NCI-H2196 (cell line): ENCODE measurements around the gene PLOD1.
"Not testable (repeated sequence)": the region's sequence is repeated elsewhere in the genome, so short reads cannot be mapped to it uniquely, and the experiment has no call there.

ENCODE experiments used
- DNase-seq: peaks from one replicate; lab custom pipeline; 2025; ENCODE audit not compliant: unreplicated experiment; lab: John Stamatoyannopoulos, UW

PLOD1 gene

DNA sequence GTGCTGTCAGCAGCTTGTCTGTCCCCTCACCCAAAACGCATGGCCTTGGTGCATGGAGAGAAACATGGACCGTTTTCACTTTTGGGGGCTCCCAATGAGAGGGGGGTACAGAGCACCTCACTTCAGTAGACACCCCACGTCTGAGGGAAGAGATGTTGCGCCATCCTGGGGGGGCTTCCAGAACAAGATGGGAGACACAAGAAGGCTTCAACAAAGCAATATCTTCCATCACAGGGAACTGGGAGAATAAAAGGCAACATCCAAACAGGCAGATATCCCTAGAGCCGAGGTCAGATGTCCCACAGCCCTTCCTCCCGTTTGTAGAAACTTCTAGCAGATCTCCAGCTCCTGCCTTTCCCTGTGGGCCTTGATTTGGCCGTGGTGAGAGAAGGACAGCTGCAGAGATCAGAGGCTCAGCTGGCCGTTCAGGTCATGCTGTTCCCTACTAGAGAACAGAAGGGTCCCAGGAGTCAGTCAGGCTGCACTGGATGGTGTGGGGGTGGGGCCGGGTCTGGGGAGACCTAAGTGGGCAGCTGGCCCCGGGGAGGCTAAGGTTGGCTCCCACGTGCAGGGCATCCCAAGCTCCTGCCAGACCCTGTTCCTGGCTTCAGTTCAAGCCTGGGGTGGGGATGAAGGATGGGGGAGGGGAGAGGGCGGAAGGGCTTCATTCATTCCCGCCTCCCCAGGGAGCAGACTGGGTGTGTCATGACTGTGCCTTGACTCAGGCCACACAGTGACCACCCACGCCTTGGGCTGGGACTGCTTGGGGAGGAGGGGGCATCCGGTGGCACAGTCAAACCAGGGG is 4.4 kb downstream of the PLOD1 start:
- no peak for DNase-seq

DNA sequence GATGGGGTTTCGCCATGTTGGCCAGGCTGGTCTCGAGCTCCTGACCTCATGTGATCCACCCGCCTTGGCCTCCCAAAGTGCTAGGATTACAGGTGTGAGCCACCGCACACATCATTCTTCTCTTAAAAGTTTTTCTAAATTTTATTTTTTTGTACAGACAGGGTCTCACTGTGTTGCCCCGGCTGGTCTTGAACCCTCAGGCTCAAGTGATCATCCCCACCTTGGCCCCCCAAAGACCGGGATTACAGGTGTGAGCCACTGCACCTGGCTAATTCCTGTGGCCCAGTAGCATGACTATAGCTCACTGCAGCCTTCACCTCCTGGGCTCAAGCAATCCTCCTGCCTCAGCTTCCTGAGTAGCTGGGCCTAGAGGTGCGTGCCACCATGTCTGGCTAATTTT is 5.3 kb downstream of the PLOD1 start:
- DNase-seq: not testable (repeated sequence)

DNA sequence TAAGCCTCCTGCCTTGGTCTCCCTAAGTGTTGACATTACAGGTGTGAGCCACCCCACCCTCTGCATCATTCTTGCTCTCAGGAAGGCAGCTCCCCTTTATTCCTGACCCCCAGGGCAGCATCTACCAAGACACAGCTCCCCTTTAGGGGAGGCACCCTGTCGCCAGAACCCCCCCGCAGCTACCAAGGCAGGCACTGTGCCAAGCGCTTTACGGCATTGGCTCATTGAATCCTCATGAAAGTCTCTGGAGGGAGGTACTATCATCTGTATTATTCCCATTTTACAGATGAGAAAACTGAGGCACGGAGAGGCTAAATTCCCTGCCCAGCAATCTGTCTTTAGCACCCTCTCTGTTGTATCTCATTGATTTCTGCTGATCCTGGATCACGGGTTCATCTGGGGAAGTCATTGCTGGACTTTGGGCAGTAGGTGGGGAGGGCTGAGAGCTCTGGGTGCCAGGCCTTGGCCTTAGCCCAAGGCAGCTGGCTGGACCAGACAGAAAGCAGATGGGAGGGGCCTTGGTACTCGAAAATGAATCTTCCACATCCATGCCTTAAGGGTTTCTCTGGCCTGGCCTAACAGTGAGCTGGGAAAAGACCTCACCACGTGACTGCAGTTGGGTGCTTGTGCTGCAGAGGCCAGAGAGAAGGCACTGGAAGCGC is 5.9 kb downstream of the PLOD1 start:
- peak; percentile 84 for DNase-seq

DNA sequence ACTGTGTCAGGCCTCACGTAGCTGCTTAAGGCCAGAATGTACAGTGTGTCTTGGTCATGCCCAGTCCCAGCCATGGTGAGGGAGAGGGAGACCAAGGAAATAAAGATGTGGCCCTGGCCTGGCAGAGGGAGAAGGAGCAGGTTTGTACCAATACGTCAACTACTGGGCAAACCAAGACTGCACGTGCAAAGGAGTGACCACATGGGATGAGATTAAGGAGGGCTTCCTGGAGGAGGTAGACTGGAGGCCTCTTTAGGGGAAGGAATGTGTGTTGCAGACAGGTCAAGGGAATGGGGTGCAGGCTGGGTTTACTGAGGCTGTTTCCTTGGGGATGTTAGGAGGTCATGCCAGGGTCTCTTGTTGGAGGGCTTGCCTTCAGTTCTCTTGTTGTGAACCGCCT is 7.8 kb downstream of the PLOD1 start:
- DNase-seq: no peak

DNA sequence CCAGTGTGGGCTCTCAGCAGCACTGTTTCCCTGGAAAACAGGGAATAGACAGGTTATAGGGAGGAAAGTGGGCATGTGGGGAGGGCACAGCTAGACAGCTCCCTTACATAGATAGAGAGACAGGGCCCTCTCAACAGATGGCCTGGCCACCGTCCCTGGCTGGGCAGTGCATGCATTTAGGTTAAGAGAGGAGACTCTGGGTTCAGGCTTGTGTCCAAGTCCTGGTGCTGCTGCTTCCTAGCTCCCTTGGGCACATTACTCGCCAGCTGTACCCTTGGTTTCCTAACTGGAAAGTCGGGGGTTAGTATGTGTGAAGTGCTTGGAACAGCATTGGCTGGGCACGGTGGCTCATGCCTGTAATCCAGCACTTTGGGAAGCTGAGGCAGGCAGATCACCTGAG is 9.1 kb downstream of the PLOD1 start:
- DNase-seq: peak; percentile 32

DNA sequence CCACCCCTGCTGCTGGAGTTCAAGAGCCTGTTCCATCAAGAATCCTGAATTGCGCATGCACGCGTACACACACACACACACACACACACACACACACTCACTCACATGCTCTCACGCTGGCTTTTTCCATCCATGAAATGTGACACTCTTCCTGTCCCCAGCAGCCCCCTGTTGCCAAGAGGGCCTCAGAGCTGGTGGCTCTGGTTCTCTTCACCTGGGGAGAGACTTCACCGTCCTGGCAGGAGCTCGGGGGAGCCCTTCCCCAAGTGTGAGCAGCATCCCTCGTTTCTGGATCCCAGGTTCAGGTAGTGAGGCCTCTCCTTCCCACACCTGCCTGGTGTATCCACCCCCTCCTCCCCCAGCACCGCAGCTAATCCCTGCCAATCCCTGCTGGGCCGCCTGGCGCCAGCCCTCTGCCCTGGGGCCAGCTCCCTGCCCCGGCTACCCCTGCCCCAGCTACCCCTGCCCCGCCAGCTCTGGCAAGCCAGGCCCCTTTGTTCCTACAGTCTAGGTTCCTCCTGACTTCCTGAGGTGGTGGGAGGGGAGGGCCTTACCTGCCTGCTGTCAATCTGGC is 9.9 kb downstream of the PLOD1 start:
- DNase-seq: peak; percentile 84

DNA sequence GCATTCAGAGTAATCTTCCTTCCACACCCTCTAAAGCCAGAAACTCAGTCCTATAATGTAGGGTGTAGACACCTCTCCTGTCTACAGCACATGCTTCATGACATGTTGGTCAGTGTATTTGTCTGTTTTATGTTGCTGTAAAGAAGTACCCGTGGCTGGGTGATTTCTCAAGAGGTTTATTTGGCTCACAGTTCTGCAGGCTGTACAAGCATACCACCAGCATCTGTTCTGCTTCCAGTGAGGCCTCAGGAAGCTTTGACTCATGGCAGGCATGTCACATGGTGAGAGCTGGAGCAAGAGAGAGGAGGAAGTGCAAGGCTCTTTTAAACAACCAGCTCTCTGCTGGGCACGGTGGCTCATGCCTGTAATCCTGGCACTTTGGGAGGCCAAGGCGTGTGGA is 12.1 kb downstream of the PLOD1 start:
- no peak for DNase-seq

DNA sequence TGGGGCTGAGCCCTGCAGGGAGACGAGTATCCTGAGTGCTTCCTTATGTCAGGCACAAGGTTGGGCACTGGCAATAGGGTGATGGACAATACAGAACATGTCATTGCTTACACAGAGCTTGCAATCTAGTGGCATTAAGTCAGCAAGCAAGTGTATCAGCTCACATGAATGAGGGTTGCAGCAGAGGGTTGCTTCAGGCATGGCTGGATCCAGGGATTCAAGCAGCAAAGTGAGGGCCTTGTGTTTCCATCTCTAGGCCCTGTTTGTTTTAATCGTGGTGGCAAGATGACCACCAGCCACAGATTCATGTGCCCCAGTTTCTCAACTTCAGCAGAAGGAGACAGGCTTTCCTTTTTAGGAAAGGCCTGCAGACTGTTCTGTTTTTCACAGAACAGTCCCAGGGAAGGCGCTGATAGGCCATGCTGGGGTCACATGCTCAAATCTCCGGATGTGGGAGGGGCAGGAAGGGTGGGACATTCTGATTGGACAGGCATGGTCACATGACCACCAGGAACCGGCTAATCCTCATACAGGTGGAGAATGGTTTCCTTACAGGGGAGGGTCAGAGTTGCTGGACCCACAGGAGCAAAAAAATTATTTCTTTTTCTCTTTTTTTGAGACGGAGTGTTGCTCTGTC is 14.4 kb downstream of the PLOD1 start:
- DNase-seq: no peak

DNA sequence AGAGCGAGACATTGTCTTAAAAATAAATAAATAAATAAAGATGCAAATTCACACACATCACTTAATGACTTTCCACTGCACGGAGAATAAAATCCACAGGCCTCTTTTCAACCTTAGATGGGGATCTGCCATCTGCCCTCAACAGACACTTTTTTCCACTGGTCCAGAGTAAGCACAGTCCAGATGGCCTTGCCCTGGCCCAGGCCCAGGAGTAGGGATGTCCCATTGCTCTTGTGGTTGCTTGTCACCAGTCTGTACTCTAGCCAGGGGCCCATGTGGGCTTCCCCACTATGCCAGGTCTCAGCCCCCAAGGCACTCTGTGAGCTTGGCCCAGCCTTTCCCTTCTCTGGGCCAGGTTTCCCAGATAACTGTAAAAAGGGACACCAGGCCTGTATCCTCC is 17.4 kb downstream of the PLOD1 start:
- no peak for DNase-seq

DNA sequence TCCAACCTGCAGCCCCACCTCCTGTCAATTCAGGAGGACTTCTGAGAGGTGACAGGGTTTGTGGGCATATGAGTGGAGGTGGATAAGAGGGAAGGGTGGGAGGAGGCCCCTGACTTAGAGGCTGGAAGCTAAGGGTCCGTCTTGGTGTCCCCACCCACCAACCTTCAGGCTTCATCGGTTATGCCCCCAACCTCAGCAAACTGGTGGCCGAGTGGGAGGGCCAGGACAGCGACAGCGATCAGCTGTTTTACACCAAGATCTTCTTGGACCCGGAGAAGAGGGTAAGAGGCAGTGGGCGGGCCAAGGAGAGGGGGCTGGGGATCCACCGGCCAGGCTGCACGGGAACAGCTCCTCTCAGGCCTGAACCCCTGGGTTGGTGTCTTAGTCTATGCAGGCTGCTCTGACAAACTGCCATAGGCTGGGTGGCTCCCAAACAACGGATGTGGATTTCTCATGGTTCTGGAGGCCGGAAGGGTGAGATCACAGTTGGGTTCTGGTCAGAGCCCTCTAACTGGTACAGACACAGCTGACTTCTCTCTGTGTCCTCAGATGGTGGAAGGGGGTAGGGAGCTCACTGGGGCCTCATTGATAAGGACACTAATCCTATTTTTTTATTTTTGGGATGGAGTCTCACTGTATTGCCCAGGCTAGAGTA is 18.1 kb downstream of the PLOD1 start:
- DNase-seq: no peak

DNA sequence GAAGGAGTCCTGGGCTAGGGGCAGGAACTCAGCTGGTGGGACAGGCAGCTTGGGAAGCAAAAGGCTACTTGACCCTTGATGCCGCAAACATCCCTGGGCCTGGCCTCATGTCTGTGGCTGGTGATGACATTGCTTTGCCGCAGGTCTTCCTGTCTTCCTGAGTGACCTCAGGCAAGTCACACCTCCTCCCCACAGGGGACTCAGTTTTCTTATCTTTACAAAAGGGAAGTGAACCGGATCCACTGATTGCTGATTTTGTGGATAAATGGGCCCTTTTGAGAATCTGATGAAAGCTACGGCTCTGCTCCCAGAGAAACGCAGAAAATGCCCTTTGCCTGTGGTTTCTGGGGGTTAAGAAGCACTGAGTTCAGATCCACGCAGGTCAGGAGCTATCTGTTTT is 20.7 kb downstream of the PLOD1 start:
- DNase-seq: no peak

DNA sequence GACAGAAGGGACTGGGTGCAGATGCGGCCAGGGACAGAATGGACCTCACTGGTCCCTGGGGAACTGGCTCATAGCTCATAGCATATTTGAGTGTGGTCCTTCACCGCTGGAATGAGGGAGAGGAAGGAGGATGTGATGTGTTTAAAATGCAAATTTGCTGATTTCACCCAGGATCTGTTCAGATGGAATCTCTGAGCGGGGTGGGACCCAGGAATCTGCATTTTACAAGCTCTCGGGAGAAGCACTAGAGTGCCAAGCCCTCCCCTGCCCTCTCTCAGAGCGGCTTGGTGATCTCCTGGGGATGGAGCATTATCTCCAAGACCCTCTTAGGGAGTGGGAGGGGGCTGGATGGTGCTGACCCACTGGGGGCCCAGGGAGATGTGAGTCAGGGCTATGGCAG is 22.9 kb downstream of the PLOD1 start:
- no peak for DNase-seq

DNA sequence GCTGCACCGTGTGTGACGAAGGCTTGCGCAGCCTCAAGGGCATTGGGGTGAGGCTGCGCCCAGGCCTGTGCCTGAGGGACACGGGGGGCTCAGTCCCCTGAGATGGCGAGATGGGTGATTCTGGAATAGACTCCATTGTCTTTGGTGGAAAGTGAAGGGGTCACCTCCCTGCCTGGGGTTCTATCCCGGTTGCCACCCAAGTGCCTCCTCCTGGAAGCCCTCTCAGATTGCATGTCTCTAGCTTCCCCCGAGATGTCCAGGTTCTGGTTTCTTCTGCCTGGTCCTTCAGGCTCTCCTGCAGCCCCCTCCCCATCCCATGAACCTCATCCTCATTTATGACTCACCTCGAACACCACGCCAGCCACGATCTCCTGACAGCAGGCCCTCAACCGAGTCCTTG is 23.4 kb downstream of the PLOD1 start:
- no peak for DNase-seq

DNA sequence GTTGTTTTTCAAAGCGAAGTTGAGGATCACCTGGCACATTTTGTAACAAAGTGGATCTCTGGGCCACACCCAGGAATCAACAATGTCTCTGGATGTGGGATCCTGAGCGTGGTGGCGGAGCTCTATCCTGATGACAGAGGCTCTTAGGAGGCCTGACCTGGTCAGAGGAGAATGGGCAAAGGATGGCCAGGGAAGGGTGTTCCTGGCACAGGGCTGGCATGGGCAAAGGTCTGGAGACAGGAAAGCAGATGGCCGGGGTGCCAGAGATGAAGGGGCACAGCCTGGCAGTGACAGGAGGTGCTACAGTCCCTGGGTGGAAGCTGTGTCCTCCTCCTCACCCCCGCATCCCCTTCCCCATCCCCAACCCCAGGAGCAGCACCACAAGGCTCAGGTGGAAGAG is 25.8 kb downstream of the PLOD1 start:
- DNase-seq: no peak

DNA sequence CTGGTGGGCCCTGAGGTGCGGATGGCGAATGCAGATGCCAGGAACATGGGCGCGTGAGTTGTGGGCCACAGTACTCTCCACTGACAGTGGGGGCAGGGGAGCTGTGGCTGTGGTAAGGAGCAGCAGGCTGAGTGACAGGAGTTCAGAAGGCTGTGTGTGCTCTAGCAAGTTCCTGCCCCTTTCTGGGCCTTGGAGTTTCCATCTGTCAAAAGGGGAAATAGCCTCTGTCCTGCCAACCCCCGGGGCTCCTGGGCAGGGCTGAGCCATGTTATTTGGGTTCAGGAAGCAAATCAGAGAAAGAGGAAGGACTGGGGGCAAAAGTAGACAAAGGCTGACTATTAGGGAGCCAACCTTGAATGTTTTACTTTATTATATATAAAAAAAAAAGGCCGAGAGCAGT is 26.2 kb downstream of the PLOD1 start:
- DNase-seq: no peak

DNA sequence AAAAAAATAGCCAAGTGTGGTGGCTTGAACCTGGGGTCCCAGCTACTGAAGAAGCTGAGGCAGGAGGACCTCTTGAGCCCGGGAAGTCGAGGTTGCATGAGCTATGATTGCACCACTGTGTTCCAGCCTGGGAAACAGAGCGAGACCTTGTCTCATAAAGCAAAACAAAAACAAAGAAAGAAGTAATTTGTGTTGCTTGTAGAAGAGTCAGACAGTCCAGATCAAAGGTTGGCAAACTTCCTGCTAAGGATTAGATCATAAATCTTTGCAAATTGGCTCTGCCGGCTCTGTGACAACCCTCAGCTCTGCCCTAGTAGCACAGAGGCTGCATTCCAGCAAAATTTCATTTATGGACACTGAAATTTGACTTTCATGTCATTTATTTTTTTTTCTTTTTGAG is 26.7 kb downstream of the PLOD1 start:
- DNase-seq: peak; percentile 19

DNA sequence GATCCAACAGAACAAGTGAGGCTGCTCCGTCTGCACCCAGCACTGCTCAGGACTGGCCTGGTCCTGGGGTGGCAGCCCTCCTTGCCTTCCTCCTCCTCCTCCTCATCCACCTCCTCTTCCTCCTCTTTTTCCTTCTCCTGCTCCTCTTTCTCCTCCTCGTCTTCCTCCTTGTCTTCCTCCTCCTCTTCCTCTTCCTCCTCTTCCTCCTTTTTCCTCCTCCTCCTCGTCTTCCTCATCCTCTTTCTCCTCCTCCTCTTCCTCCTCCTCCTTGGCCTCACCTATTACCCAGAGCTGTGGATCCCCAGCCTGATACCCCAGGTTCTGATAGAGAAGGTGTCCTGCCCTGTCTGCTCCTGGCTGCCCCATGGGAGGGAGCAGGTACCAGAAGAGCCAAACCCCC is 29.1 kb downstream of the PLOD1 start:
- no peak for DNase-seq

DNA sequence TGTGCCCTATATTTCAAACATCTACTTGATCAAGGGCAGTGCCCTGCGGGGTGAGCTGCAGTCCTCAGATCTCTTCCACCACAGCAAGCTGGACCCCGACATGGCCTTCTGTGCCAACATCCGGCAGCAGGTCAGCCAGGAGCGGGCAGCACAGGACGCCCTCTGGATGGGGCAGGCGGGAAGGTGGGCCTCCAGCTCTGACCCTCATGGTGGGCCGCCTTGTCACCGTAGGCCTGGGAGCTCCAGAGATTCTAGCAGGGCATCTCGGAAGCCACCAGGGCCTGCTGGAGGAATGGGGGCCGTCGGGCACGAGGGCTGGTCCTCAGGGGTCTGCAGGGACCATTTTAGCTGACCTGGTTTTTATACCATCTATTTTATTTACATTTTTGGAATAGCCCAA is 30.1 kb downstream of the PLOD1 start:
- no peak for DNase-seq

DNA sequence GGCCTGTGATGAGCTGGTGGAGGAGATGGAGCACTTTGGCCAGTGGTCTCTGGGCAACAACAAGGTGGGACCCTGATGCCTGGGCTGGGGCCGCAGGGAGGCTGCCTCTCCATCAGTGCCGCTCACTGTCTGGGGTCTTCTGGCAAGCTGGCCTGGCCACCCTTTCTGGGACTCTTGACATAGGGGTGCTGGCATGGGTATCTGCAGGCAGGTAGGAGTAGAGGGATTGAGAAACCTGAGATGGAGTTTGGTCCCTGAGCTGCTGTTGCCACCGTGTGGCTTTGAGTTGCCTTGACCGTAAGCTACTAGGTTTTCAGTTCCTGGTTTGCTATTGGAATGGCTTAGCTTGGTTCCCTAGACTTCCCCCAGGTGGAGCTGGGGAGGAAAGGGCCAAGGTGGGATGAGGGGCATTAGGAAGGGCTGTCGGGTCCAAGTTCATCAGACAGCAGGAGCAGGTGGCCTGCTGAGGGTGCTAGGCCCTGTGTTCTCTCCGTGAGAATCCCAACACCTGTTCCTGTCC is 32.6 kb downstream of the PLOD1 start:
- peak; percentile 84 for DNase-seq

DNA sequence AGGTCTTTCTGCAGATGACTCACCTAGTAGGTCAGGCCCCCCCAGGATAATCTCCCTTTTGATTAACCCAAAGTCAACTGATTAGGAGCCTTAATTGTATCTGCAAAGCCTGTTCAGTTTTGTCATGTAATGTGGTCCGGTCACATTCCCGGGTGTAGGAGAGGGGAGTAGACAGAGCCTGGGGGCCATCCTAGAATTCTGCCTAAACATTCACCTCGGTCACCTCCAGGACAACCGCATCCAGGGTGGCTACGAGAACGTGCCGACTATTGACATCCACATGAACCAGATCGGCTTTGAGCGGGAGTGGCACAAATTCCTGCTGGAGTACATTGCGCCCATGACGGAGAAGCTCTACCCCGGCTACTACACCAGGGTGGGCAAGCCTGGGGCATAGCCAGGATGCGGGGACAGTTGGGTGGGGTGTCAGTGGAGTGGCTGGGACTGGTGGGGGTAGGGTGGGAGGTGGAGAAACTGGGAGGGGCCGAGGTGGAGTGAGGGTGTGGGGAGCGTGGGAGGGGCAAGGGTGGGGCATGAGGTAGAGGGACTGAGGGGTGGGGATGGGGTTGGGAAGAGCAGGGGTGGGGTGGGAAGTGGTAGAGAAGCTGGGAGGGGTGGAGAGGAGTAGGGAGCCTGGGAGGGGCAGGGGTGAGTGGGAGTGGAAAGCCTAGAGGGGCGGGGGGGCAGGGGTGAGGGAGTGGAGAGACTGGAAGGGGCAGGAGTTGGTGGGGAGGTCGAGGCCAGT is 36.1 kb downstream of the PLOD1 start:
- DNase-seq: no peak

DNA sequence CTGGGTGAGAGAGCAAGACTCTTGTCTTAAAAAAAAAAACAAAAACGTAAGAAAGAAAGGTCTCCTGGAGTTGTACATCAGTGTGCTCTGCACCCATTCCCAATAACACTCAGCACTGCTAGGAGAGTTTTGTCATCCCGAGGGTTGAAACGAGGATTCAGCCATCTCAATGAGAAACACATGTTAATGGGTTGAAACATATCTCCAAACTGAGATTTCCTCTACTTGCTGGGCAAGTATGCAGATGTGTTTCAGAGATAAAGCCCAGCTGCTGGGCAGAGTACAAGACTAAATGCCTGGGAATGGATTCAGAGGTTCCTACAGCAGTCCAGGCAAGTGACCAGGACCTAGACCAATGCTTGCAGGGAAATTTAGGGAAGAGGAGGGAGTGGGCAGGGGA is 43.1 kb downstream of the PLOD1 start:
- no peak for DNase-seq
